Tibial nerve (tissue), 4 donors: ENCODE data around the gene IRX1. TPM values are rescaled to one million over a fixed set of nuclear protein-coding genes. Genes with fewer than 3 reads are reported as not detected.

Experiments
- DNase-seq, 2 donors: peaks; one replicate each; pipeline ENCODE4 v3.0.0-alpha.2; 2019; ENCODE audit warnings: low spot score in 2 of 2
- H3K27ac ChIP-seq, 4 donors: fragments of 200-600 bp; sonication (generic) in 3 of 4; one replicate each; pipeline ENCODE4 v1.5.1; 2017 to 2019; ENCODE audit warnings: mild to moderate bottlenecking in 1 of 4
- H3K27me3 ChIP-seq, 2 donors: fragments of 200-600 bp; sonication (generic) in 1 of 2; one replicate each; pipeline versions ENCODE4 v1.5.1 to v1.6.0; 2017 to 2019
- H3K36me3 ChIP-seq, 3 donors: fragments of 200-600 bp; sonication (generic); one replicate each; pipeline ENCODE4 v1.5.1; 2018 to 2019
- H3K4me1 ChIP-seq, 4 donors: fragments of 200-600 bp; sonication (generic) in 3 of 4; one replicate each; pipeline ENCODE4 v1.5.1; 2017 to 2019
- H3K4me3 ChIP-seq, 4 donors: fragments of 200-600 bp; sonication (generic) in 3 of 4; one replicate each; pipeline ENCODE4 v1.5.1; 2017 to 2019; ENCODE audit warnings: mild to moderate bottlenecking in 1 of 4, moderate library complexity in 1 of 4
- H3K9me3 ChIP-seq, 4 donors: fragments of 200-600 bp; sonication (generic) in 3 of 4; one replicate each; pipeline ENCODE4 v1.5.1; 2017 to 2019
- EP300 ChIP-seq, 2 donors: sonication (generic); formaldehyde crosslinking; IDR thresholded peaks; one replicate each; pipeline ENCODE4 v1.6.1; 2017; ENCODE audit warnings: antibody characterized with exemption in 2 of 2, mild to moderate bottlenecking in 1 of 2
- POLR2A ChIP-seq, 2 donors: fragments of 450-650 bp; IDR thresholded peaks; one replicate each; pipeline ENCODE4 v1.6.1; 2017; ENCODE audit warnings: antibody characterized with exemption in 2 of 2, mild to moderate bottlenecking in 2 of 2, moderate library complexity in 2 of 2
- WGBS, 2 donors: methylation state at CpG; one replicate each; pipeline ENCODE4 v1.1.5; 2018; 5-methylcytosine and 5-hydroxymethylcytosine counted together
- total RNA-seq, 4 donors: library from RNA; depleted of rRNA; stranded (reverse); fragments of >200 nt; gene quantifications; one replicate each; pipeline ENCODE4 v1.1.0, GENCODE V29; 2016
- TF ChIP-seq, protein P1 (sequence below), 5 experiments: fragments of 200-600 bp in 3 of 5; fragments of 450-650 bp in 2 of 5; sonication (generic) in 3 of 5; IDR thresholded peaks; one replicate each; pipeline ENCODE4 v1.5.1; 2016 to 2019; ENCODE audit warnings: antibody characterized with exemption in 5 of 5, mild to moderate bottlenecking in 3 of 5, moderate library complexity in 2 of 5

Gene IRX1
- total RNA-seq, 4 donors from 2014 or later, result 0.30 to 3.1 (median 2.1) TPM

DNA sequence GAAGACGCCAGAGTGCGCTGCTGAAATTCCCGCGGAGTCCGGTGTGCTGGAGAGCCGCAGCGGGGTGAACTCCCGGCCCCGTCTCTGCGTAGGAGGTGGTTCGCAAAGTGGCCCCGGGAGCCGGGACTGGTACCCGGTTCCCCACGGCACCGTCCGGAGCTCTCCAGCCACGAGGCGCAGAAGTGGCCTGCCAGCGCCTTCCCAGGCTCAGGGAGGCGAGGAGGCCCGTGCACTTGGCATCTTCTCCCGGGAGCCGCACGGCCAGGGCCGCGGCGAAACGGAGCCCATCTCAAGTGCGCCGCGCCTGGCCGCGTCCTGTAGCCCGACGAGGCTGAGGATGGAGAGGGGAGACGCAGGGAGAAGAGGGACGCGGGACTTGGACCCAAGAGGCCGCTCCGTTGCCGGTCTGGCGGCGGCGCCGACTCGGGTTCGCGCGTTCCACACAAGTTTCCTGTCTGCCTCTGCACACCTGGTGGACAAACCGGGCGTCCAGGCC is 1.1 kb upstream of the IRX1 start:
- 0 to 1% methylated on average over 17 to 52 of the region's 52 CpGs for WGBS, 2 donors
- Histone ChIP-seq H3K27ac (no peak overlapping the region), H3K4me3 (peak overlapping the region in 3 of 4 donors; percentile 21 to 45 (median 25)), H3K4me1 (peaks cover 0 to 61% (median 10%) of the 10 kb centered on the region in 4 donors), H3K9me3 (no peaks in the 10 kb centered on the region), H3K27me3 (peaks cover 3 to 94% of the 10 kb centered on the region in 2 donors), H3K36me3 (no peaks in the 10 kb centered on the region)
- no peak for DNase-seq
- TF ChIP-seq POLR2A (IDR thresholded peaks at IDR 0.05), result no peak
- no peak for TF ChIP-seq EP300 (IDR thresholded peaks at IDR 0.05)
- TF ChIP-seq, protein P1, sequence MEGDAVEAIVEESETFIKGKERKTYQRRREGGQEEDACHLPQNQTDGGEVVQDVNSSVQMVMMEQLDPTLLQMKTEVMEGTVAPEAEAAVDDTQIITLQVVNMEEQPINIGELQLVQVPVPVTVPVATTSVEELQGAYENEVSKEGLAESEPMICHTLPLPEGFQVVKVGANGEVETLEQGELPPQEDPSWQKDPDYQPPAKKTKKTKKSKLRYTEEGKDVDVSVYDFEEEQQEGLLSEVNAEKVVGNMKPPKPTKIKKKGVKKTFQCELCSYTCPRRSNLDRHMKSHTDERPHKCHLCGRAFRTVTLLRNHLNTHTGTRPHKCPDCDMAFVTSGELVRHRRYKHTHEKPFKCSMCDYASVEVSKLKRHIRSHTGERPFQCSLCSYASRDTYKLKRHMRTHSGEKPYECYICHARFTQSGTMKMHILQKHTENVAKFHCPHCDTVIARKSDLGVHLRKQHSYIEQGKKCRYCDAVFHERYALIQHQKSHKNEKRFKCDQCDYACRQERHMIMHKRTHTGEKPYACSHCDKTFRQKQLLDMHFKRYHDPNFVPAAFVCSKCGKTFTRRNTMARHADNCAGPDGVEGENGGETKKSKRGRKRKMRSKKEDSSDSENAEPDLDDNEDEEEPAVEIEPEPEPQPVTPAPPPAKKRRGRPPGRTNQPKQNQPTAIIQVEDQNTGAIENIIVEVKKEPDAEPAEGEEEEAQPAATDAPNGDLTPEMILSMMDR (IDR thresholded peaks at IDR 0.05), result no peak

DNA sequence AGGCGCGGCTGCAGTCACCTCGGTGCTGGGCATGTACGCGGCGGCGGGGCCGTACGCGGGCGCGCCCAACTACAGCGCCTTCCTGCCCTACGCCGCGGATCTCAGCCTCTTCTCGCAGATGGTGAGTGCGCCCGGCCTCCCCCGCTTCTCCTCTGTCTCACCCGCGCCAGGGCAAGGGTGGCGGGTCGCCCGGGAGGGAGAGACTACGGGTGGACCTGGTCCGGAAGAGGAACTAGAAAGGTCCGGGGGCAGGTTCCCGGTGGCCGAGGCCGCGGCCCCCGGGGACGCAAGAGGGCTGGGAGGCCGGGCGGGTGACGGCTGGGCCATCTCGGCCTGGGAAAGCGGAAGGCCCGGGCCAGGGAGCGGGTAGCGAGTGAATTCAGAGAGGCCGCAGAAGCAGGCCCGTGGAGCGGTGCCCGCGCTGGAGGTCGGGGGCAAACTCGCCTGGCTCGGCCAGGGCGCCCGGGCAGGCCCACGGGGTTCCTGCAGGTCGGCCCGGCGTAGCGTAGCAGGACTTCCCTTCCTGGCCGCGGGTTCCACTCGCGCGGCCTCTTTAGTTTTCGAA is 711 bp downstream of the IRX1 start:
- no peaks in the 10 kb centered on the region for H3K9me3 ChIP-seq
- peaks cover 3 to 94% of the 10 kb centered on the region in 2 donors for H3K27me3 ChIP-seq
- H3K4me3 ChIP-seq, result peak overlapping the region in 1 of 4 donors; percentile 45
- H3K27ac ChIP-seq, result no peak overlapping the region
- H3K4me1 ChIP-seq, result peaks cover 0 to 67% (median 13%) of the 10 kb centered on the region in 4 donors
- TF ChIP-seq, protein P1 (IDR thresholded peaks at IDR 0.05), result no peak
- TF ChIP-seq EP300 (IDR thresholded peaks at IDR 0.05), result no peak
- TF ChIP-seq POLR2A (IDR thresholded peaks at IDR 0.05), result no peak
- no peaks in the 10 kb centered on the region for H3K36me3 ChIP-seq
- WGBS, 2 donors, result 4 to 7% methylated on average over 25 to 63 of the region's 63 CpGs
- DNase-seq, result no peak

DNA sequence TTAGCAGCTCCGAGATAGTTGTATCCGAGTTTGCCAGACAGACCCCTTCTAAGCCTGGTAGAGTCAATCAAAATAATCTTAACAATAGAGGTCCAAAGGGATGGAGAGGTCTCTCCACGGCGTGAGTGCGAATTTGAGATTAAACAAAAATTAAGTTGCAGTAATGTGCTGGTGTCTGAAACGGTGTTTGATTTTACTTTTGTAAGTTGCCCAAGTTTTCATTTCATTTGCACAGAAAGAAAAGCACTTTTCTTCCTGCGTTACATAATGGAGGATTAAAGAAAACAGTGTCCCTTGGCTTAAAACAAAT is 1.2 kb downstream of the IRX1 start:
- 16 to 28% methylated on average over 7 of the region's 7 CpGs for WGBS, 2 donors
- Histone ChIP-seq H3K4me1 (peaks cover 0 to 67% (median 14%) of the 10 kb centered on the region in 4 donors), H3K27ac (no peak overlapping the region), H3K9me3 (no peaks in the 10 kb centered on the region), H3K36me3 (no peaks in the 10 kb centered on the region), H3K27me3 (peaks cover 0 to 94% of the 10 kb centered on the region in 2 donors), H3K4me3 (peak overlapping the region in 1 of 4 donors; percentile 45)
- DNase-seq, result no peak
- TF ChIP-seq EP300 (IDR thresholded peaks at IDR 0.05), result no peak
- TF ChIP-seq POLR2A (IDR thresholded peaks at IDR 0.05), result no peak
- TF ChIP-seq, protein P1 (IDR thresholded peaks at IDR 0.05), result no peak

DNA sequence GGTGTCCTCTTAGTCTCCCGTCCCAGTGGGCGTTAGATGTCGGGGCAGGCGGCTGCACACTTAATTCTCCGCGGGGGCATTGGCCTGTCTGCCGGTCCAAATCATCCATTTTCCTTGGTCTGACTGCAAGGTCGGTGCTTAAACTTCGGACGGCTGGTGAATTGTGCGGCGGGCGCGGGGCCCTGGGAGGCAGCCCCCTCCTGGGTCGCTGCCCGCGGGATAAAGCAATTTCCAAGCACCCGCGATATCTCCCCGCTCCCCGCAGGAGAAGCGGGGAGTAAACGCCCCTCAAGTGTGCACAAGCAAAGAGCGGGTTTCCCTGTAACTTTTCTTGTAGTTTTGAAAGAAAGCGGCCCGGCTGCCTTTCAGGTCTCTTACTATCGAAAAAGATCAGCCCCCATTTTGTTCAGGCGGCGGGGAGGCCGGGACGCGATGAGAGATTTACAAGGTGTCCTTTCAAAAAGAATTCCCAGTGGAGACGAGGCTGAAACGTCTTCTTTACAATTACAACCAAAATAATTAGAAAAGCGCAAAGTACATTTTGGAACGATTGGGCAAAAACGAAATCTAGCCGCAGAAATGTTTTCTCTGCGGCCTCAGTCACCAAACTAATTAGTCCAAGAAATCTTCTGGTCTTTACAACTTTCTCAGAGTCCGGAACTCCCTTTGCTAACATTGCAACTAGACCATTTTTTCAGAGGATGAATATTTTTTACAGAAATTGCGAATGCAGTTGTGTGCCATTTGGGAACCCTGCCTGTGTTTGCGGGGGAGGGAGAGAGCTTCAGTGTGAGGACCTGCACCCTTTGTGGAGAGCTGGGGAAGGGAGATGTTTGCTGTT is 1.8 kb downstream of the IRX1 start:
- no peak for DNase-seq
- 37 to 44% methylated on average over 37 to 39 of the region's 42 CpGs for WGBS, 2 donors
- Histone ChIP-seq H3K9me3 (no peaks in the 10 kb centered on the region), H3K27ac (no peak overlapping the region), H3K4me1 (peaks cover 0 to 68% (median 16%) of the 10 kb centered on the region in 4 donors), H3K36me3 (no peaks in the 10 kb centered on the region), H3K27me3 (peaks cover 0 to 94% of the 10 kb centered on the region in 2 donors), H3K4me3 (no peak overlapping the region)
- no peak for TF ChIP-seq POLR2A (IDR thresholded peaks at IDR 0.05)
- TF ChIP-seq, protein P1 (IDR thresholded peaks at IDR 0.05), result no peak
- no peak for TF ChIP-seq EP300 (IDR thresholded peaks at IDR 0.05)

DNA sequence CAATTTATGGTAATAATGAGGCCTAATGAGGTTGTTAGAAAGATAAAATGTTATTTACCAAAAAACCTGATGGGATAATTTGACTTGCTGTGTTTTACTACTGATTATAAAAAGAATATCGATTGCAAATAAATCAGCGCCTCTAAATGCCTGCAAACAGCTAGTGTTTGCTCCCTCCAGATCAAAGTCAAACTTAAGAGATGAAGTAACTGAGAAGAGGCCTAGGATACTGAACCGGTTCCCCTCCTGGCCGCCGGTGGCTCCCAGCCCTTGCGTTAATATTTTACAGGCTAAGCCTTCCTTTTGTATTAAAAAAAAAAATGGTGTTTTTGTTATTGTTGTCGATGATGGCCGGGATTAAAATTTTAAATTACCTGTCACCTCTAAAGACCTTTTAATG is 2.6 kb downstream of the IRX1 start:
- no peak overlapping the region for H3K27ac ChIP-seq
- H3K9me3 ChIP-seq, result no peaks in the 10 kb centered on the region
- peaks cover 0 to 94% of the 10 kb centered on the region in 2 donors for H3K27me3 ChIP-seq
- TF ChIP-seq POLR2A (IDR thresholded peaks at IDR 0.05), result no peak
- TF ChIP-seq EP300 (IDR thresholded peaks at IDR 0.05), result no peak
- TF ChIP-seq, protein P1 (IDR thresholded peaks at IDR 0.05), result no peak
- WGBS, 2 donors, result 51 to 57% methylated on average over 8 of the region's 8 CpGs
- H3K4me1 ChIP-seq, result peaks cover 0 to 74% (median 19%) of the 10 kb centered on the region in 4 donors
- H3K4me3 ChIP-seq, result no peak overlapping the region
- no peak for DNase-seq
- H3K36me3 ChIP-seq, result no peaks in the 10 kb centered on the region
